GM19035 (cell line): ENCODE results near the gene SMG6.
A peak's percentile ranks its signal among the peaks of the same experiment; 100 is the strongest.

Source experiments
- ATAC-seq: cut with Tn5 transposase; IDR thresholded peaks from one replicate; pipeline ENCODE4 v1.9.1; 2021; ENCODE audit not compliant: unreplicated experiment

SMG6 gene

DNA sequence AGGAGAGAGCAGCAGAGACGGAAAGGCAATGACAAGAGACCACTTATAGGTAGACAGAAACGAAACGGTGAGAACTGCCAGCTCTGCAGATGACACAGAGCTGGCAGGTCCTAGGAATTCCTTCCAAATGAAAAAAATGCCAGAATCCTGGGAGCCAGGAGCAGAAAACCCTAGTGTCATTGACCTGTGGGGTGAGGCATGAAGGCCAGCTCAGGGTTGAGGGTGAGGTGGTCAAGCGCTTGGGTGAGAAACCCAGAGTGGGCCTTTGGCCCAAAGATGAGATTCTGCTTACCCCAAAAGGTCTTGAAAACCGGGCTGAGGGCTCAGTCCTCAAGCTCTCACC, 239.5 kb downstream of the SMG6 start:
- no peak for ATAC-seq

DNA sequence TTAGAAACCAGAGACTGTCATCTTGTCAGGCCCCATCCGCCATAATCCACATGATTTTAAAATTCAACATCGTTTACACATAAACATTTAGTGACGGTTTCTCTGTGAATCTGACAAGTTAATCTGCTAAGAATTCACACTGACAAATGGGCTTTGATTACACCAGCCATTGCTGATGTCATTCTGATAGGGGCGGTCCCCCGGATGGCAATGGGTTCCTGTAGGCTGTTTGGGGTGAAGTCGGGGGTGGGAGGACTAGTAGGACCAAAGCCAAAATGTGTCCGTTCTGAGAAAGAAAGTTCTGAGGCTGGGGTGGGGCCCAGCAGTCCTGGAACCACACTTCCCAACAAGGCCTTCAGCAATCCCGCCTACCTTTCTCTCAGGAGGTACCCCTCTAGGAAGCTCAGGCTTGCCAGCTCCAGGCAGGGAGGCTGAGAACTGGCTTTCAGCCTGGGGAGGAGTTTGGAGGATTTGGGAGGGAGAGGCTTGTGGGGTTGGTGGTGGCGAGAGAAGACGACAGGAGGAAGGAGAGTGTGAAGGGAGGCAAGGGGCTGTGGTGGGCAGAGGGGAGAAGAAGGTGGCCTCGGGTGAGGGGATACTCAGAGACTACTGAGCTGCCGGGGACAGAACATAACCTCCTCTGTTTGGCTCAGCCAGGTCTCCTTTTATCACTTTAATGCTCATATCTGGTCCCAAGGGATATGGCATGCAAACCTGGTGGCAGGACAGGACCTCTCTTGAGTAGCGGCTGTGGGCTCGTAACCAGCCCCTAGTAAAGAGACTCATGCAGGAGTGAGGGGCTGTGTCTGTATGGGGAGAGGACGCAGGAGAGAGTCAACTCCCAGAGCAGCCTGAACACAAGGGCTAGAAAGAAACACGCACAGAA, 240.1 kb downstream of the SMG6 start:
- ATAC-seq, result no peak

DNA sequence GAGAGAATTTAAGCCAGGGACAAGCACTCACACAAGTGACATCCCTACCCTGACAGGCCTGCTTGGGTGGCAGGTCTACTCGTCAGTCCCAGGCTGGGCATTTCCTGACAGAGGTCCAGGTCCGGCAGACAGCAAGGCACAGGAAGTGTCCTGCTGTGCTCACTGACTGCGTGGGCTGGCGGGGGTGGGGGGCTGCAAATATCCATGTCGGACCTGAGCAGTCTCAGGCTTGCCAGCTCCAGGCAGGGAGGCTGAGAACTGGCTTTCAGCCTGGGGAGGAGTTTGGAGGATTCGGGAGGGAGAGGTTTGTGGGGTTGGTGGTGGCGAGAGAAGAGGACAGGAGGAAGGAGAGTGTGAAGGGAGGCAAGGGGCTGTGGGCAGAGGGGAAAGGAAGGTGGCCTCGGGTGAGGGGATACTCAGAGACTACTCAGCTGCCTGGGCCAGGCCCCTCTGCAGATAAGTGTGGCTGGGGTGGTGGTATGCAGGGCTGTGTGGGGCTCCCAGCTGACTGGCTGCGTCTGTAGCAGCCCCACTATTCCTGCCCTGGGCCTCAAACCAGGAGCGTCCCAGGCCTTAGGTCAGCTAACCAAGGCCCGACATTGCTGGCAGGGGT, 240.9 kb downstream of the SMG6 start:
- ATAC-seq, result no peak

DNA sequence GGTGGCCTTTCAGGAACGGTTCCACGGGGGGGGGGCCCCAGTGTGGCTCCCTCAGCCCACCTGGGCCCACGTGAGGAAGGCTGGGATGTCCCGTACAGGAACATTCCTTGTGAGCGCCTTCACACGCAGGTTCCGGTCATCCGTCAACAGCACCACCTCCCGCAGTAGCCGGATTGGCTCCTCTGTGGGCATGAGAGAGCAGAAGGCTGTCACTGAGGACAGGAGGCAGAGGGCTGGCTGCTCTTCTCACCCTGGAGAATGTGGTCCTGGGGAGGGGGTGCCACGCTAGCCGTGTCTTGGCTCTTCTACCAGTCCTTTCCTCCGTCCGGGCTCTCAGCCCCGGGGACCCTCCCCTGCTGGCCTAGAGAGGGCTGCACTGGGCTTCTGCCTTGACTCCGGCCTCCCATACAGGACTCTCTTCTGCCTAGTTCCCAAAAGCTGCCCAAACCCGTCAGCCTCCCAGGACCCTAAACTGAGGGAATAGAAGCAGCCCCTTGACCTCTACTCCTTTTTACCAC, 242.1 kb downstream of the SMG6 start:
- ATAC-seq, result no peak

DNA sequence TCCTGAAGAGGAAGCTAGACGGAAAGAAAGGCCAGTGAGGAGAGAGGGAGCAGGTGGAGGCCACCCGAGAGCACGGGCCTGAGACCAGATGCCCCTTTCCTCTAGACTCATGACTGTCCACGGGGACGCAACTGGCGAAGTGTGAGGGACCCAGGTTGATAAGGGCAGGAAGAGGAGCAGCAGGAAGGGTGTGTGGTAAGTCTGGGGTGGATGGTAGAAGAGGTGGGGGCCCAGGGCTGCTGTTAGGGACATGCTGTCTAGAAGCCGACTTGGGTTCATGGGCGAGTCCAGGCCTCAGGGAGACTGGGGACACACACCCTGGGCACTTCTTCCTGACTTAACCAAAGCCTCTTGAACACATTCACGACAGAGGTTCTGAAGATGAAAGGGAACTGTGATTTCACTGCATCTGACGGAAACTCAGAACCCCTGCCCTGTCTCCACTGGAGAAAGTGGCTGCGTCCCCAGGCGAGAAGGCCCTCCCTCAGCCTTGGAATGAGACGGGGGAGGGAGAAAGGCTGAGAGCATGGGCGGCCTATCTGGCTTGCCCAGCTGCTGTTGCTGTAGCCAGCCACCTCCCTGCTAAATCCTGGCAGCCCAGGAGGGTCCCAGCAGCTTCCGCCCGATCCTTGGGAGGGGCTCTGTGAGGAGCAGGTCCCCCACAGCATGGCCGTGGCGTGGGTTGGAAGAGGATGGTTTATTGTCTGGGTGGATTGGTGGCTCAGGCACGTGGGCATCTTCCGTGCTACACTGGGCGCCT, 242.7 kb downstream of the SMG6 start:
- ATAC-seq, result no peak

DNA sequence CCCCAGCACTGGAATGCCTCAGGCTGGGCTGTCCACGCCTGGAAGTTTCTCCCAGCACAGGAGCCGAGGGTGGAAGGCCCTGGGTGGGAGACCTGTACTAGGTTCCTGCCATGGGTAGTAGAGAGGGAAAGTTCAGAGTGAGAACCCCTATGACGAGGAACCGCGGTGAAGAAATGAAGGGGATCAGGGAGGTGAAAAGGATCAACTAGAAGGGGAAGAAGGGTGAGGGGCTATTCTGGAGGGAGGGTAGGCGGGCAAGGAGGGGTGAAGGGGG, 243.3 kb downstream of the SMG6 start:
- no peak for ATAC-seq

DNA sequence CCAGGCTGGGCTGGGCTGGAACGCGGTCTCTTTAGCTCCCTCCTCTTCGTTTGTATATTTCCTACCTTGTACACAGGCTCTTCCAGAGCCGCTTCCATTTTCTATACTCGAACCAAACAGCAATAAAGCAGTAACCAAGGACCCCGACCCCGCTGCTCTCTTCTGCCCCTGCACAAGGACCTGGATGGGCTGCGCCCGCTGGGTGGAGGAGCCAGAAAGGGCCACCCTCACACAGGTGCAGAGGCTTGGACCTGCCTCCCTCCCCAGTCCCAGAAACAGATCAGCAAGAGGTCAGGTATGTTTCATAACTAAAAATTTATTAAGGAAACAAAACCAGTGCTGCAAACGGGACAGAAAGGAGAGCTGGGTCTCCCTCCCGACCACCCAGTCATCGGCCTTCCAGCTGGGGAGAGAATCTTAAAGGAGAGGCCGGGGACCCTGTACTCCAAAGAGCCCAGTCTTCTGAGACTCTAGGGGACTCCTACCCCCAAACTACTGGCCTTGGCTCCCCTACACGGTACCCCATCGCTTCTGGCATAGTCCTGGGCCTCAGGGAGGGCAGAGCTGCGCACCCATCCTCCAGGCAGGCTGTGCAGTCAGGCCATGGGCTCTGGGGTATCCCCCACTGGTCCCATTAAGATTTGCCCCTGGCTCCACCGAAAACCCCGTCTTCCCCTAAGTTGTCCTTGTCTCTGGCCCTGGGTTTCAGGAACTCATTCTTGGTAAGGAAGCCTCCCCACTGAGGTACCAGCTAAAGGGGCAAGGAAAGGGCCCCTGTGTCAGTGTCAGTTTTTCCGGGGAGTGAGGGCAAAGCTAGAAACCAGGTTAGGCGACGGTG, 243.8 kb downstream of the SMG6 start:
- no peak for ATAC-seq

DNA sequence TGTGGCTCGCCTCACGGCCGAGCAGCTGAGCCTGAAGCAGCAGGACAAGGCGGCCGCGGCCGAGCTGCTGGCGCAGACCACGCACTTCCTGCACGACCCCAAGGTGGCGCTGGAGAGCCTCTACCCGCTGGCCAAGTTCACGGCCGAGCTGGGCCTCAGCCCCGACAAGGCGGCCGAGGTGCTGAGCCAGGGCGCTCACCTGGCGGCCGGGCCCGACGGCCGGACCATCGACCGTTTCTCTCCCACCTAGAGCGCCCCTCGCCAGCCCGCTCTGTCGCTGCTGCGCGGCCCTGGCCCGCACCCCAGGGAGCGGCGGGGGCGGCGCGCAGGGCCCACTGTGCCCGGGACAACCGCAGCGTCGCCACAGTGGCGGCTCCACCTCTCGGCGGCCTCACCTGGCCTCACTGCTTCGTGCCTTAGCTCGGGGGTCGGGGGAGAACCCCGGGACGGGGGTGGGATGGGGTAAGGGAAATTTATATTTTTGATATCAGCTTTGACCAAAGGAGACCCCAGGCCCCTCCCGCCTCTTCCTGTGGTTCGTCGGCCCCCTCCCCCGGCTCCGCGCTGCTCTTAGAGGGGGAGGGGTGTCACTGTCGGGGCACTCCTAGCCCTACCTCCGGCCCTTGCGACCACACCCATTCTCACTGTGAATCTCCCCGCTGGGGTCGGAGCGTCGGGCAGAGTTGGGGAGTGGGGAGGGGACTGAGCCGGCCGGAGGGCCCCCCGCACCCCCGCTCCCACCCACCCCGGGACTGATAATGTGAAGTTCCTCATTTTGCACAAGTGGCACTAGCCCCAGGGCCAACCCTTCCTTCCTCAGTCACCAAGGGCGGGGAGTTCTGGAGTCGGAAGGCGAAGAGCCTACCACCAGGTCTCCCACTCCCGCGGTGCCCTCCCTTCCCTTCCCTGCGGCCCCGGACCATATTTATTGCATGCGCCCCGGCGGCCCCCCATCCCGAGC, 244.7 kb downstream of the SMG6 start:
- ATAC-seq, result no peak

DNA sequence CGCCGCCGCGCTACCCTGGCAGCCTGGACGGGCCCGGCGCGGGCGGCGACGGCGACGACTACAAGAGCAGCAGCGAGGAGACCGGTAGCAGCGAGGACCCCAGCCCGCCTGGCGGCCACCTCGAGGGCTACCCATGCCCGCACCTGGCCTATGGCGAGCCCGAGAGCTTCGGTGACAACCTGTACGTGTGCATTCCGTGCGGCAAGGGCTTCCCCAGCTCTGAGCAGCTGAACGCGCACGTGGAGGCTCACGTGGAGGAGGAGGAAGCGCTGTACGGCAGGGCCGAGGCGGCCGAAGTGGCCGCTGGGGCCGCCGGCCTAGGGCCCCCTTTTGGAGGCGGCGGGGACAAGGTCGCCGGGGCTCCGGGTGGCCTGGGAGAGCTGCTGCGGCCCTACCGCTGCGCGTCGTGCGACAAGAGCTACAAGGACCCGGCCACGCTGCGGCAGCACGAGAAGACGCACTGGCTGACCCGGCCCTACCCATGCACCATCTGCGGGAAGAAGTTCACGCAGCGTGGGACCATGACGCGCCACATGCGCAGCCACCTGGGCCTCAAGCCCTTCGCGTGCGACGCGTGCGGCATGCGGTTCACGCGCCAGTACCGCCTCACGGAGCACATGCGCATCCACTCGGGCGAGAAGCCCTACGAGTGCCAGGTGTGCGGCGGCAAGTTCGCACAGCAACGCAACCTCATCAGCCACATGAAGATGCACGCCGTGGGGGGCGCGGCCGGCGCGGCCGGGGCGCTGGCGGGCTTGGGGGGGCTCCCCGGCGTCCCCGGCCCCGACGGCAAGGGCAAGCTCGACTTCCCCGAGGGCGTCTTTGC, 245.6 kb downstream of the SMG6 start:
- ATAC-seq, result no peak

DNA sequence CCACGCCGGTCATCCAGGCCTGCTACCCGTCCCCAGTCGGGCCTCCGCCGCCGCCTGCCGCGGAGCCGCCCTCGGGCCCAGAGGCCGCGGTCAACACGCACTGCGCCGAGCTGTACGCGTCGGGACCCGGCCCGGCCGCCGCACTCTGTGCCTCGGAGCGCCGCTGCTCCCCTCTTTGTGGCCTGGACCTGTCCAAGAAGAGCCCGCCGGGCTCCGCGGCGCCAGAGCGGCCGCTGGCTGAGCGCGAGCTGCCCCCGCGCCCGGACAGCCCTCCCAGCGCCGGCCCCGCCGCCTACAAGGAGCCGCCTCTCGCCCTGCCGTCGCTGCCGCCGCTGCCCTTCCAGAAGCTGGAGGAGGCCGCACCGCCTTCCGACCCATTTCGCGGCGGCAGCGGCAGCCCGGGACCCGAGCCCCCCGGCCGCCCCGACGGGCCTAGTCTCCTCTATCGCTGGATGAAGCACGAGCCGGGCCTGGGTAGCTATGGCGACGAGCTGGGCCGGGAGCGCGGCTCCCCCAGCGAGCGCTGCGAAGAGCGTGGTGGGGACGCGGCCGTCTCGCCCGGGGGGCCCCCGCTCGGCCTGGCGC, 246.3 kb downstream of the SMG6 start:
- no peak for ATAC-seq

DNA sequence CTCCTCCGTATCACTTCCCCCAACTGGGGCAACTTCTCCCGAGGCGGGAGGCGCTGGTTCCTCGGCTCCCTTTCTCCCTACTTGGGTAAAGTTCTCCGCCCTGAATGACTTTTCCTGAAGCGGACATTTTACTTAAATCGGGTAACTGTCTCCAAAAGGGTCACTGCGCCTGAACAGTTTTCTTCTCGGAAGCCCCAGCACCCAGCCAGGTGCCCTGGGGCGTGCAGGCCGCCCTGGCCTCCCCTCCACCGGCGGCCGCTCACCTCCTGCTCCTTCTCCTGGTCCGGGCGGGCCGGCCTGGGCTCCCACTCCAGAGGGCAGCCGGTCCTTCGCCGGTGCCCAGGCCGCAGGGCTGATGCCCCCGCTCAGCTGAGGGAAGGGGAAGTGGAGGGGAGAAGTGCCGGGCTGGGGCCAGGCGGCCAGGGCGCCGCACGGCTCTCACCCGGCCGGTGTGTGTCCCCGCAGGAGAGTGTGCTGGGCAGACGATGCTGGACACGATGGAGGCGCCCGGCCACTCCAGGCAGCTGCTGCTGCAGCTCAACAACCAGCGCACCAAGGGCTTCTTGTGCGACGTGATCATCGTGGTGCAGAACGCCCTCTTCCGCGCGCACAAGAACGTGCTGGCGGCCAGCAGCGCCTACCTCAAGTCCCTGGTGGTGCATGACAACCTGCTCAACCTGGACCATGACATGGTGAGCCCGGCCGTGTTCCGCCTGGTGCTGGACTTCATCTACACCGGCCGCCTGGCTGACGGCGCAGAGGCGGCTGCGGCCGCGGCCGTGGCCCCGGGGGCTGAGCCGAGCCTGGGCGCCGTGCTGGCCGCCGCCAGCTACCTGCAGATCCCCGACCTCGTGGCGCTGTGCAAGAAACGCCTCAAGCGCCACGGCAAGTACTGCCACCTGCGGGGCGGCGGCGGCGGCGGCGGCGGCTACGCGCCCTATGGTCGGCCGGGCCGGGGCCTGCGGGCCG, 247.1 kb downstream of the SMG6 start:
- no peak for ATAC-seq

DNA sequence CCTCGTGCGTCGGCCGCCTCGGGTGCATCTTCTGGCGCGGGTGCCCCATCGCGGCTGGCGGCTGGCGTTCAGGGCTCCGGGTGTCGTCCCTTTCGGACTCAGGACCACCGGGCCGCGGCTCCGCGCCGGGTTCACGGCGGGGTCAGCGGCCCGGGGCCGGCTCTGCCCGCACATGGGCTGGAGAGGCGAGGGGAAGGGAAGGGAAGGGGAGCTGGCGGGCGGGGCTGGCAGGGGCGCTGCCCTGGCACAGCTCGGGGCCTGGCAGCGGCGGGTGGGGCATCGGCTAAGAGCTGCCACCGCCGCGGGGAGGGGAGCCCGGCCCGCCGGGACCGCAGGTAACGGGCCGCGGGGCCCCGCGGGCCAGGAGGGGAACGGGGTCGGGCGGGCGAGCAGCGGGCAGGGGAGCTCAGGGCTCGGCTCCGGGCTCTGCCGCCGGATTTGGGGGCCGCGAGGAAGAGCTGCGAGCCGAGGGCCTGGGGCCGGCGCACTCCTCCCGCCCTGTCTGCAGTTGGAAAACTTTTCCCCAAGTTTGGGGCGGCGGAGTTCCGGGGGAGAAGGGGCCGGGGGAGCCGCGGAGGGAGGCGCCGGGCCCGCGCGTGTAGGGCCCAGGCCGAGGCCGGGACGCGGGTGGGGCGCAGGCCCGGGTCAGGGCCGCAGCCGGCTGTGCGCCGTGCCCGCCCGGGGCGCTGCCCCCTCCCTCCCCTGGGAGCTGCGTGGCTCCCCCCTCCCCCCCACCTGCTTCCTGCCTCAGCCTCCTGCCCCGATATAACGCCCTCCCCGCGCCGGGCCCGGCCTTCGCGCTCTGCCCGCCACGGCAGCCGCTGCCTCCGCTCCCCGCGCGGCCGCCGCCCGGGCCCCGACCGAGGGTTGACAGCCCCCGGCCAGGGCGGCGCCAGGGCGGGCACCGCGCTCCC, 248.0 kb downstream of the SMG6 start:
- ATAC-seq, result no peak

DNA sequence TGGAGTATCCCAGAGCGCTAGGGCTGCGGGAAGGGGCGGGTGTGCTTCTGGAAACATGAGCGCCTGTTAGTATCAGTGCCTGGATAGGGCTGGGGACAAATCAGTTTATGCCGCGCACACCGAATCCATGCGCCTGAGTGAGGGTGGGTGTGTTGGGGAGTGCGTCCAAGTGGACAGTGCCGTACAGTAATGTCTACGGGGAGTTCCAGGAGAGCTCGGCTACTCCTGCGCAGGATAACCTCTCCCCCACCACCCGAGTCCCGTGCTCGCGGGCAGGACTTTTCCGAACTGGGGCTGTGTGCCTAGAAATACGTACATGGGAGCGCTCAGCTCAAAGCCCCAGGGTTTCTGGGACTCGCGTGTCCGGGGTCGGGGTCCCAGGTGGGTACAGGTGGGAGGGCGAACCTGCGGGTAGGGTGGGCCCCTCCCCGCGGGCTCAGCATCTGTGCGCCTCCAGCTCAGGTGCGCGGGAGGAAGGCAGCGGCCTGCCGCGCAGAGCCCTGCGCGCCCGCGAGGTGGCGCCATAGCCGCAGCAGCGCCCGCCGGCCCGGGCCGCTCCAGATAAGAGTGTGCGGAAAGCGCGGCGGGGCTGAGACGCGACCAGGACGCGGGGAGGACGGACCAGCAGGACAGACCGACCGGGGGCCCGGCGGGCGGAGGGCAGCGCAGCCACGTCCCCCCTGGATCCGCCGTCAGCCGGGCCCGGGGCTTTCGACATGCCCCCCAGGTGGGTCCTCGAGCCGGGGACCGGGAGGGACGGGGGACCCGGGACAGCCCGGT, 248.9 kb downstream of the SMG6 start, which contains the start of gene HIC1:
Gene HIC1, plus strand, starts transcription at position 592 of the 780 bp plus-strand sequence. CDS start 1,588 bp downstream, outside the sequence.
- peak; percentile 25 for ATAC-seq

DNA sequence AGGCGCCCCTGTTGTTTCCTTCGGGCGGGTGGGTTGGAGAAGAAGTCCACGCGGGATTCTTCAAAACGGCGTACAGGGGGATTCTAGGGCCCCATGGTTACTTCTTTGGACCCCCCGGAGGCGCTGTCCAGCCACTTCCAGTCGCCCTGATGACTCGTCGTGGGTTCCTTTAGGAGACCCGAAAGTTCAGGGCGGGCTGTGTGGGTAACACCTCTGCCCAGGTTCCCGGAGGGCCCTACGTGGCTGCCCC, 249.4 kb downstream of the SMG6 start:
- no peak for ATAC-seq

DNA sequence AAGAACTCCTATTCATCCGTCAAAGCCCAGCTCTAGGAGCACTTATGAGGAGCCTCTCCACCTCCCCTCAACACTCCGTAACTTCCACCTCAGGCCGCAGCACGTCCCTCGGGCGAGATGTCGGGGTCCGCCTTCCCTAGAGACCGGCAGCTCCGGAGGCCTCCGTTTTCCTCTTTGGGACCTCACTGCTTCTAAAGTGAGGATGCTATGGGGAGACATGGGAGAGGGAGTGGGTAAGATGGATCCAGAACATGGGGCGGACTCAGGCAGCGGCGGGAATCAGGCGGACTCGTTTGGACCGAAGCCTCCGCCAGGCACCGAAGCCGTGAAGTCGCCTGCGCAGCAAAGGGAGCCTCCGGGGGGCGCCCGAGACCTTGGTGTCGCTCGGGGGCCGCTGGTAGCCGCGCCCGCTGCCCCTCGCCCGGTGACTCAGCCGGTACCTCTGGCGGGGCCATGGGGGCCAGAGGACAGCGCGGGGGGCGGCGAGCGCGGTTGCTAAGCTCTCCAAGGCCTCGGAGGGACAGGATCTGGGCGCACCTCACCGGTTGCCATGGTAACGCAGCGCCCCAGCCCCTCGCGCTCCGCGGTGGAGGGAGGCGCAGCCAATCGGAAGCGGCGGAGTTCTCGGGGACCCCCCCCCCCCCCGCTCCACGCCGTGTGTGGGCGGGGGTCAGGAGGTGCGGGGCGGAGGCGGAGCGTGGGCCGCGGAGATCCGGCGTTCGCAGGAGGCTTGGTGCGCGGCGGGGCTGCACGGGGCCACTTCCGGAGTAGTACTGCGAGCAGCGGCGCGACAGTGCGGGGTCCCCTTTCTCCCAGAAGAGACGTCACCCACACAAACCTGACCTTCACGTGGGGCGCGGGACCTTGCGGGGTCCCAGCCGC, 250.0 kb downstream of the SMG6 start:
- no peak for ATAC-seq
